Measurements from ENCODE around the gene DYNLRB2. TPM values are rescaled to one million over a fixed set of nuclear protein-coding genes. Genes with fewer than 3 reads are reported as not detected.

Gene DYNLRB2
- total RNA-seq, 1 donor from 2014 or later = not detected

- Mint-ChIP-seq H3K9me3 (peaks cover 6% of the 10 kb centered on the region), H3K36me3 (ENCODE audit: low read depth) (peaks cover 4% of the 10 kb centered on the region), H3K27me3 (peaks cover 4% of the 10 kb centered on the region), H3K4me1 (peaks cover 35% of the 10 kb centered on the region), H3K4me3 (no peak overlapping the region), H3K27ac (no peak overlapping the region)
- intact Hi-C loops (cut with micrococcal nuclease) = no loop called here
- DNase-seq = no peak
Measured at GRCh38 chr16:80564394-80564793, 23.6 kb downstream of the DYNLRB2 start.

DNA sequence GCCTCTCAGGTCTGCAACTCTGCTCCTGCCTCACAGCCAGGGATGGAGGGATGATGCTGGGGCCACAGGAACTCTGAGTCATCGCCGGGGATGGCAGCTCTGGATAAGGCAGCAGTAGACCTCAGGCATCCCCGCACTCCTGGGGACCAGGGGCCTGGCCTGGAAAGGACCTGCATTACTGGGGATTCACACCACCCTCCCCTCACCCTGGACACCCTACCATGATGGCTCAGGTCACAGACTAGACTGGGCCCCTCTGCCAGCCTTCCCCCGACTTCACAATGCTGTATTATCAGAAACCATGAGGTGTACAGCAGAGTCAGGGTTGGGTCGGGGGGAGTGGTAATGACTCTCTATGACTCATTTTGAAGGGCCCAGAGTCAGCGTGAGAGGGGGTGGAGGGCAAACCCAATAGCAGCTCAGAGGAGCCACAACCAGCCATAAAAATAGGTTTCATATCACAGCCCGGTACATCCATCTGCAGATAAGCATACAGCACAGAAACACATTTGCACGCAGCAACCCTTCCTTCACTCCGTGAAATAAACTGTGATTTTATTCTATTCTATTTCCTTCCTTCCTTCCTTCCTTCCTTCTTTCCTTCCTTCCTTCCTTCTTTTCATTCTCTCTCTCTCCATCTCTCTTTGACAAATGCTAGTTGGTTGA, 28.8 kb downstream of the DYNLRB2 start:
- peak overlapping the region; percentile 81 for H3K27ac Mint-ChIP-seq
- H3K4me3 Mint-ChIP-seq = peak overlapping the region; percentile 43
- peaks cover 45% of the 10 kb centered on the region for H3K4me1 Mint-ChIP-seq
- peaks cover 17% of the 10 kb centered on the region for H3K9me3 Mint-ChIP-seq
- peak; percentile 89 for DNase-seq
- peaks cover 11% of the 10 kb centered on the region for H3K36me3 Mint-ChIP-seq (ENCODE audit: low read depth)
- intact Hi-C loops (cut with micrococcal nuclease) = loop anchor here (1.0 kb wide), 4 partner anchors 11 to 238 kb away; partner anchors contain the start of gene DYNLRB2
- H3K27me3 Mint-ChIP-seq = no peaks in the 10 kb centered on the region

- Mint-ChIP-seq H3K27me3 (no peaks in the 10 kb centered on the region), H3K36me3 (ENCODE audit: low read depth) (peaks cover 11% of the 10 kb centered on the region), H3K4me3 (peak overlapping the region; percentile 43), H3K4me1 (peaks cover 41% of the 10 kb centered on the region), H3K27ac (peak overlapping the region; percentile 81), H3K9me3 (peaks cover 17% of the 10 kb centered on the region)
- peak; percentile 71 for DNase-seq
- intact Hi-C loops (cut with micrococcal nuclease) = no loop called here
Measured at GRCh38 chr16:80570106-80570478, 29.3 kb downstream of the DYNLRB2 start.

- Mint-ChIP-seq H3K9me3 (peaks cover 11% of the 10 kb centered on the region), H3K27ac (no peak overlapping the region), H3K27me3 (no peaks in the 10 kb centered on the region), H3K4me1 (peaks cover 35% of the 10 kb centered on the region), H3K36me3 (ENCODE audit: low read depth) (peaks cover 7% of the 10 kb centered on the region), H3K4me3 (no peak overlapping the region)
- DNase-seq = no peak
- intact Hi-C loops (cut with micrococcal nuclease) = no loop called here
Measured at GRCh38 chr16:80573700-80574120, 32.9 kb downstream of the DYNLRB2 start.

DNA sequence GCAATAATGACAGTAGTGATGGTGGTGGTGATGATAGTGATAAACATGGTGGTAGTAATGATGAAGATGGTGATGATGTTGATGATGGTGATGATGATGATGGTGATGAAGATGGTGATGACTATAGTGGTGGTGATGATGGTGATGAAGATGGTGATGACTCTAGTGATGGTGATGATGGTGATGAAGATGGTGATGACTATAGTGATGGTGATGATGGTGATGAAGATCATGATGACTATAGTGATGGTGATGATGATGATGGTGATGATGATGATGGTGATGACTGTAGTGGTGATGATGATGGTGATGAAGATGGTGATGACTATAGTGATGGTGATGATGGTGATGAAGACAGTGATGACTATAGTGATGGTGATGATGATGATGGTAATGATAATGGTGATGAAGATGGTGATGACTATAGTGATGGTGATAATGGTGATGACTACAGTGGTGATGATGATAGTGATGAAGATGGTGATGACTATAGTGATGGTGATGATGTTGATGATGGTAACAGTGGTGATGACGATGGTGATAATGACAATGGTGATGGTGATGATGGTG, 35.6 kb downstream of the DYNLRB2 start:
- peaks cover 17% of the 10 kb centered on the region for H3K9me3 Mint-ChIP-seq

DNA sequence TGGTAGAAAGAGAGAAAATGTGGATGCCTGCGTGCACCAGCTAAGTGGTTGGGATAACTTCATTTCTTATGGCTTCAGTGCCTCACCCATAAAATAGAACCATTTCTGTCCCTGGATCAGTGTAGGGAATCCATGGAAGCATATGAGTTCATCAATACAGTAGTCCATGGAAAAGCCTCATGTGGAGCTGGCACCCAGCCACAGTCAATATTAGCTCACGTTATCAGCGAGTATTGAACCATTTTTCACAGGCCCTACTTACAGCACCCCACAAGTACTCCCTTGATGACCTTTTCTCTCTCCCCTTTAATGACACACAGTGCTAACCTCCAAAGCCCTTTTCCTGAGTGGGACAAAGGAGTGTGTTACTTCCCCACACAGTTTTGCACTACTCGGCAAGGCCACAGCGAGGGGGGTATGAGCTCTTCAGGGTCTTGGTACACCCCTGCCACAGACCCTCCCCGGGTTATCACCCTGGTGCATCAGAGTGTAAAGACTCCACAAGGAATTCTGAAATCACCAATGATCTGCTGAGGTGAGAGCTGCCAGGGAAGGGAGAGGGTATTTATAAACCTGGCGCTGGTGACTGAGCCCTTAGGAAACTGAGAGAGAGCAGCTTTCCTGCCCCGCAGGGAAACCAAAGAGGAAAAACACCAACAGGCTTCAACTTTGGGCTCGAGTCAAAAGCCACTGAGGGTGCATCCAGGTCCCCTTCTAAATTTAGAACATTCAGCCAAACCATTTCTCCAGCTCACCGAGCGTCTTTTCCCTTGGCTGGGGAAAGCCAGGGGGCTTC, 36.9 kb downstream of the DYNLRB2 start:
- peaks cover 40% of the 10 kb centered on the region for H3K4me1 Mint-ChIP-seq
- no peaks in the 10 kb centered on the region for H3K27me3 Mint-ChIP-seq
- peak overlapping the region; percentile 6 for H3K27ac Mint-ChIP-seq
- no peak overlapping the region for H3K4me3 Mint-ChIP-seq
- H3K36me3 Mint-ChIP-seq (ENCODE audit: low read depth) = peaks cover 2% of the 10 kb centered on the region
- peaks cover 10% of the 10 kb centered on the region for H3K9me3 Mint-ChIP-seq
- no peak for DNase-seq
- intact Hi-C loops (cut with micrococcal nuclease) = no loop called here

More for the DNA sequence above, 35.6 kb downstream of the DYNLRB2 start:
- no peaks in the 10 kb centered on the region for H3K27me3 Mint-ChIP-seq
- H3K4me3 Mint-ChIP-seq = no peak overlapping the region
- H3K27ac Mint-ChIP-seq = no peak overlapping the region
- peaks cover 4% of the 10 kb centered on the region for H3K36me3 Mint-ChIP-seq (ENCODE audit: low read depth)
- intact Hi-C loops (cut with micrococcal nuclease) = no loop called here
- no peak for DNase-seq
- peaks cover 35% of the 10 kb centered on the region for H3K4me1 Mint-ChIP-seq

GRCh38 chr16:80580109-80580832, 39.5 kb downstream of the DYNLRB2 start:
- Mint-ChIP-seq H3K4me1 (peaks cover 58% of the 10 kb centered on the region), H3K27me3 (no peaks in the 10 kb centered on the region), H3K36me3 (ENCODE audit: low read depth) (peaks cover 6% of the 10 kb centered on the region), H3K27ac (peak overlapping the region; percentile 96), H3K9me3 (peaks cover 19% of the 10 kb centered on the region), H3K4me3 (peak overlapping the region; percentile 80)
- intact Hi-C loops (cut with micrococcal nuclease) = loop anchor here (1.0 to 10.0 kb wide), 14 partner anchors 11 to 1838 kb away; partner anchors contain the start of genes CDYL2 and DYNLRB2
- peak; percentile 94 for DNase-seq

GRCh38 chr16:80583466-80583865, 42.7 kb downstream of the DYNLRB2 start:
- peak; percentile 84 for DNase-seq
- intact Hi-C loops (cut with micrococcal nuclease) = loop anchor here (5.0 to 10.0 kb wide), 6 partner anchors 89 to 1841 kb away; no protein-coding TSS in a partner anchor
- peaks cover 1% of the 10 kb centered on the region for H3K27me3 Mint-ChIP-seq
- H3K9me3 Mint-ChIP-seq = peaks cover 37% of the 10 kb centered on the region
- H3K27ac Mint-ChIP-seq = peak overlapping the region; percentile 79
- peak overlapping the region; percentile 47 for H3K4me3 Mint-ChIP-seq
- H3K4me1 Mint-ChIP-seq = peaks cover 72% of the 10 kb centered on the region
- H3K36me3 Mint-ChIP-seq (ENCODE audit: low read depth) = peaks cover 28% of the 10 kb centered on the region

DNA sequence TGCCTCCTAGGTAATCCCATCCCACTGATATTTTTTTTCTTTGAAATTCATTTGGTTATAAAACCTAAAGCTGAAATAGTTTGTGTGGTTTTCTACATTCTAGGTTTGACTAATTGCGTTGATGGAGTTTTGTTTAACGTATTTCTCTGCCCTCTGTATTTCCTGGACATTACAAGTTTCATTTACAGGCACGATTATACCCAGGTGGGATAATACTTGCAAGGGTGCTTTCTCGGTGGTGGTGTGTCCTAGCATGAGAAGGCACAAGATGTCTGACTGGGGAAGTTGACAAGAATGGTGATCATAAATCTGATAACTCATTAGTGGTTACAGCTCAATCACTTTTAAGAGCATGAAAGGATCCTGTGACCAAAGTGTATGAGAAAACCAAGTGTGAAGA, 45.0 kb downstream of the DYNLRB2 start:
- intact Hi-C loops (cut with micrococcal nuclease) = loop anchor here (10.0 kb wide), 2 partner anchors 971 to 1511 kb away; no protein-coding TSS in a partner anchor

DNA sequence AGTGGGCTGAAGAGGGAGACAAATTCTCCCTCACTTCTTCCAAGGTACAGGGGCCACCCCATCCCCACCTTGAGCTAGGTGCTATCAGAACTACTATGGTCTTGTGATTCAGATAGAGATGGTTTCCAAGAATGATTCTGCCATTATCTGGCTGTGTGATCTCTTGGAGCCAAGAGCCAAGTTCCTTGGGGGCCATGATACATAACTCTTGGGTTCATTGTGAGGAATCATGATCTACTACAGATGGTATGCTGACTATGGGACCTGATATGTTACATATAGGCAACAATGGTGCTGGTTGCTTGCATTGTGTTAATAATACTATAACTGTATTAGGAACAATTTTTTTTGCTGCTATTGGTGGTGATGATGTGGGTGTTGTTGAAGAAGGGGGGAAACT, 45.7 kb downstream of the DYNLRB2 start:
- H3K4me1 Mint-ChIP-seq = peaks cover 60% of the 10 kb centered on the region

More for the DNA sequence above, 45.0 kb downstream of the DYNLRB2 start:
- H3K36me3 Mint-ChIP-seq (ENCODE audit: low read depth) = peaks cover 33% of the 10 kb centered on the region
- DNase-seq = no peak
- peaks cover 60% of the 10 kb centered on the region for H3K4me1 Mint-ChIP-seq
- H3K4me3 Mint-ChIP-seq = peak overlapping the region; percentile 43
- peaks cover 4% of the 10 kb centered on the region for H3K27me3 Mint-ChIP-seq
- H3K27ac Mint-ChIP-seq = peak overlapping the region; percentile 72
- peaks cover 32% of the 10 kb centered on the region for H3K9me3 Mint-ChIP-seq

GRCh38 chr16:80587071-80587470, 46.3 kb downstream of the DYNLRB2 start:
- Mint-ChIP-seq H3K27me3 (peaks cover 6% of the 10 kb centered on the region), H3K4me1 (peaks cover 60% of the 10 kb centered on the region), H3K9me3 (peaks cover 27% of the 10 kb centered on the region), H3K27ac (no peak overlapping the region), H3K36me3 (ENCODE audit: low read depth) (peaks cover 37% of the 10 kb centered on the region), H3K4me3 (no peak overlapping the region)
- intact Hi-C loops (cut with micrococcal nuclease) = loop anchor here (10.0 kb wide), 2 partner anchors 972 to 1512 kb away; no protein-coding TSS in a partner anchor
- DNase-seq = no peak

More for the DNA sequence above, 45.7 kb downstream of the DYNLRB2 start:
- Mint-ChIP-seq H3K36me3 (ENCODE audit: low read depth) (peaks cover 37% of the 10 kb centered on the region), H3K4me3 (peak overlapping the region; percentile 43), H3K27me3 (peaks cover 6% of the 10 kb centered on the region), H3K9me3 (peaks cover 27% of the 10 kb centered on the region), H3K27ac (peak overlapping the region; percentile 72)
- DNase-seq = no peak
- intact Hi-C loops (cut with micrococcal nuclease) = loop anchor here (10.0 kb wide), 2 partner anchors 972 to 1512 kb away; no protein-coding TSS in a partner anchor

DNA sequence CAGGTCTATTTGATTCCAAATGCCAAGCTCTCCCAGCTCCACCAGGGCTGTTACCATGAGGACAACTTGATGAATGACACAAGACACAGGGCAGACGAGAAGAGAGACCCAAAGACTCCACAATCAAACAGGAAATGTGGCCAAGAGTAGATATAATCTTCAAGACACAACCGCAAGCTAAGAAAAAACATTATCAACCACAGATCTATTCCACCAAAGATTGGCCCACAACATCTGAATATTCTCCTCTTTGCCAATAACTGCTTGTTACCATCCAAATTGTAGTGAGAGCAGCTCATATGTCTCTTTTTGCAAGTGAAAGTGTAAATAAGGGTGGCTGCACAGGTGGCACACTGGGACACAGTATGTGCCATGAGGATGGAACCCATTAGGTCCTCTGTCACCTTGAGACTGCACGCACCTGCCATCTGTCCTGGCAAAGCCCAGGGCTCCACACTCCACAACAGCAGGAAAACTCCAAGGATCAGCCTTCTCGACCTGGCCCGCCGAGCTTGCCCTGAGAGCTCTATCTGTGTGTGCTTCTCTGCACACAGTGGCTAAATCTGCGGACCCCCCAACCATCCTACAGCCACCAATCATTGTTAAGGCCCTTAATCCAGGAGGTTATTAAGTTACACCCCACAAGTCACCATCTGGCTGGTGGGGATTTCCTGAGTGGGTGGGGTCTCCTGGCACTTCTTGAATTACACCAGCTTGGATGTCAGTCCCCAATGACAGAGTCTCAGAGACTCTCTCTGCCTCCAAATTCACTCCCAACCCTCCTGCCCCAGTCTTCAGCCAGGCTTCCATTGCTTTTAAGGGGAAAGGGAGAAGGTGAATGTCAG, 50.5 kb downstream of the DYNLRB2 start:
- Mint-ChIP-seq H3K4me1 (peaks cover 41% of the 10 kb centered on the region), H3K27ac (peak overlapping the region; percentile 72), H3K36me3 (ENCODE audit: low read depth) (peaks cover 46% of the 10 kb centered on the region), H3K27me3 (peaks cover 6% of the 10 kb centered on the region), H3K4me3 (peak overlapping the region; percentile 67), H3K9me3 (peaks cover 26% of the 10 kb centered on the region)
- peak; percentile 88 for DNase-seq
- intact Hi-C loops (cut with micrococcal nuclease) = loop anchor here (1.0 kb wide), 2 partner anchors 11 to 22 kb away; no protein-coding TSS in a partner anchor

Measured in activated CD4-positive, alpha-beta T cell treated with anti-CD3 and anti-CD28 coated beads, Interleukin-2, amount 10 ng/mL, durations not matched to agents 24 days and 14 days (primary cell).